Mesodermal cell (in vitro differentiated cells): ENCODE results near the gene HEY2. TPM values are rescaled to one million over a fixed set of nuclear protein-coding genes. Genes with fewer than 3 reads are reported as not detected.
"Not testable (repeated sequence)": the region's sequence is repeated elsewhere in the genome, so short reads cannot be mapped to it uniquely, and the experiment has no call there.

Experiments used
- H3K27ac ChIP-seq: 2 replicates; pipeline ENCODE4 v1.7.0; 2013; ENCODE audit warnings: mild to moderate bottlenecking, low read depth, low read length, moderate library complexity; ENCODE audit not compliant: severe bottlenecking
- H3K36me3 ChIP-seq: 2 replicates; pipeline ENCODE4 v1.7.1; 2013; ENCODE audit warnings: mild to moderate bottlenecking, low read length, moderate library complexity; ENCODE audit not compliant: control insufficient read depth, insufficient read depth
- H3K4me1 ChIP-seq: one replicate; pipeline ENCODE4 v1.7.1; 2013; ENCODE audit warnings: mild to moderate bottlenecking, low read length; ENCODE audit not compliant: insufficient read depth, control insufficient read depth, poor library complexity, severe bottlenecking
- H3K4me3 ChIP-seq: 2 replicates; pipeline ENCODE4 v1.7.0; 2013; ENCODE audit warnings: low read length, control low read depth, mild to moderate bottlenecking; ENCODE audit not compliant: insufficient read depth, poor library complexity, severe bottlenecking; ENCODE audit errors: extremely low read depth
- H3K9me3 ChIP-seq: 2 replicates; pipeline ENCODE4 v1.7.1; 2013; ENCODE audit warnings: mild to moderate bottlenecking, low read length, moderate library complexity; ENCODE audit not compliant: control insufficient read depth
- WGBS, 2 experiments: methylation state at CpG; one replicate each; pipeline ENCODE4 v1.1.5; 2013; ENCODE audit warnings: missing lambda C conversion rate in 2 of 2; ENCODE audit not compliant: insufficient coverage in 2 of 2; 5-methylcytosine and 5-hydroxymethylcytosine counted together
- polyA plus RNA-seq, 2 experiments: library from polyadenylated mRNA; stranded (reverse); fragments of 50-300 nt; gene quantifications; one replicate each; pipeline ENCODE4 v1.2.3, GENCODE V29; 2013

HEY2 gene
- polyA plus RNA-seq (2013, experiment 1 of 2), result 57.0 TPM
- polyA plus RNA-seq (2013, experiment 2 of 2), result 56.2 TPM

- WGBS, 2 experiments, result 0% methylated on average over 73 to 85 of the region's 95 CpGs
- H3K4me1 ChIP-seq, result peaks cover 12% of the 10 kb centered on the region
- peak within 1 kb of the TSS; percentile 79 for H3K4me3 ChIP-seq
- peaks cover 15% of the 10 kb centered on the region for H3K36me3 ChIP-seq
- H3K9me3 ChIP-seq, result no peaks in the 10 kb centered on the region
- H3K27ac ChIP-seq, result peak within 1 kb of the TSS; percentile 91
Measured at GRCh38 chr6:125749173-125749864, at the start of gene HEY2. TSS of gene HEY2 (plus strand) at chr6:125749632. CDS start at chr6:125749777, 145 bp downstream.

- Histone ChIP-seq H3K36me3 (no peaks in the 10 kb centered on the region), H3K9me3 (no peaks in the 10 kb centered on the region), H3K27ac (peak overlapping the region; percentile 82), H3K4me3 (no peak overlapping the region), H3K4me1 (peaks cover 11% of the 10 kb centered on the region)
- WGBS, 2 experiments, result 25 to 57% methylated on average over 2 to 3 of the region's 3 CpGs
Measured at GRCh38 chr6:125700581-125701353, 48.7 kb upstream of the HEY2 start.

GRCh38 chr6:125701354-125701668 lies 48.1 kb upstream of the HEY2 start:
- H3K9me3 ChIP-seq, result no peaks in the 10 kb centered on the region
- no peaks in the 10 kb centered on the region for H3K36me3 ChIP-seq
- H3K4me1 ChIP-seq, result peaks cover 11% of the 10 kb centered on the region
- WGBS, 2 experiments, result no CpG with 5 or more reads among the region's 1 CpG
- peak overlapping the region; percentile 82 for H3K27ac ChIP-seq
- no peak overlapping the region for H3K4me3 ChIP-seq

- 100% methylated on average over 1 of the region's 5 CpGs; no CpG with 5 or more reads in 1 of the 2 experiments for WGBS, 2 experiments
Measured at GRCh38 chr6:125703882-125704281, 45.5 kb upstream of the HEY2 start.

GRCh38 chr6:125707615-125708243 lies 41.7 kb upstream of the HEY2 start:
- WGBS, 2 experiments, result no CpG with 5 or more reads among the region's 4 CpGs
- peaks cover 14% of the 10 kb centered on the region for H3K9me3 ChIP-seq
- no peak overlapping the region for H3K4me3 ChIP-seq
- H3K36me3 ChIP-seq, result no peaks in the 10 kb centered on the region
- no peak overlapping the region for H3K27ac ChIP-seq
- H3K4me1 ChIP-seq, result no peaks in the 10 kb centered on the region

More at GRCh38 chr6:125703882-125704281, 45.5 kb upstream of the HEY2 start:
- H3K4me3 ChIP-seq, H3K36me3 ChIP-seq, H3K9me3 ChIP-seq, H3K27ac ChIP-seq: not testable (repeated sequence)
- peaks cover 11% of the 10 kb centered on the region for H3K4me1 ChIP-seq

- 86 to 88% methylated on average over 1 of the region's 4 CpGs for WGBS, 2 experiments
- Histone ChIP-seq H3K27ac (no peak overlapping the region), H3K4me3 (no peak overlapping the region), H3K4me1 (no peaks in the 10 kb centered on the region), H3K36me3 (no peaks in the 10 kb centered on the region), H3K9me3 (peaks cover 14% of the 10 kb centered on the region)
Measured at GRCh38 chr6:125711013-125711675, 38.3 kb upstream of the HEY2 start.

- H3K4me1 ChIP-seq, result no peaks in the 10 kb centered on the region
- H3K27ac ChIP-seq, result no peak overlapping the region
- WGBS, 2 experiments, result 95 to 100% methylated on average over 1 to 2 of the region's 2 CpGs
- no peaks in the 10 kb centered on the region for H3K36me3 ChIP-seq
- H3K9me3 ChIP-seq, result peaks cover 14% of the 10 kb centered on the region
- H3K4me3 ChIP-seq, result no peak overlapping the region
Measured at GRCh38 chr6:125714441-125715090, 34.9 kb upstream of the HEY2 start.

- no CpG with 5 or more reads among the region's 2 CpGs for WGBS, 2 experiments
- Histone ChIP-seq H3K36me3 (no peaks in the 10 kb centered on the region), H3K4me1 (no peaks in the 10 kb centered on the region), H3K9me3 (no peaks in the 10 kb centered on the region), H3K4me3 (no peak overlapping the region), H3K27ac (no peak overlapping the region)
Measured at GRCh38 chr6:125717120-125717731, 32.2 kb upstream of the HEY2 start.

- Histone ChIP-seq H3K4me3 (no peak overlapping the region), H3K4me1 (no peaks in the 10 kb centered on the region), H3K36me3 (no peaks in the 10 kb centered on the region), H3K9me3 (no peaks in the 10 kb centered on the region), H3K27ac (no peak overlapping the region)
- no CpG with 5 or more reads among the region's 2 CpGs for WGBS, 2 experiments
Measured at GRCh38 chr6:125718109-125718508, 31.3 kb upstream of the HEY2 start.

- Histone ChIP-seq H3K4me1 (no peaks in the 10 kb centered on the region), H3K4me3 (no peak overlapping the region)
Measured at GRCh38 chr6:125722886-125723285, 26.5 kb upstream of the HEY2 start.

More at GRCh38 chr6:125722886-125723285, 26.5 kb upstream of the HEY2 start:
- Histone ChIP-seq H3K9me3 (no peaks in the 10 kb centered on the region), H3K36me3 (no peaks in the 10 kb centered on the region), H3K27ac (no peak overlapping the region)
